Activated CD8-positive, alpha-beta T cell treated with anti-CD3 and anti-CD28 coated beads, Interleukin-2, amount 10 ng/mL, durations not matched to agents 7 days and 5 days (primary cell): Measurements from ENCODE around the gene TBX15. TPM values are rescaled to one million over a fixed set of nuclear protein-coding genes. Genes with fewer than 3 reads are reported as not detected.
"Not testable (repeated sequence)": the region's sequence is repeated elsewhere in the genome, so short reads cannot be mapped to it uniquely, and the experiment has no call there.

Experiments
- ATAC-seq: fragments of 150-1000 bp; cut with Tn5 transposase; one replicate; pipeline ENCODE4 v1.10.0; 2021; ENCODE audit warnings: moderate library complexity
- CTCF ChIA-PET: fragments of 350-600 bp; sonication (Branson Sonifier 250); formaldehyde crosslinking; loops from one replicate; lab custom pipeline; 2021; ENCODE audit warnings: antibody characterized with exemption; lab: Charles Lee
- POLR2A ChIA-PET: fragments of 350-600 bp; sonication (Branson Sonifier 250); formaldehyde crosslinking; loops from one replicate; lab custom pipeline; 2021; ENCODE audit warnings: antibody characterized with exemption; lab: Charles Lee
- DNase-seq: peaks from one replicate; pipeline ENCODE4 v3.0.0-alpha.2; 2020
- H3K27ac Mint-ChIP-seq: one replicate; pipeline ENCODE4 v1.8.0; 2021; ENCODE audit warnings: mild to moderate bottlenecking, mixed read lengths
- H3K27me3 Mint-ChIP-seq: one replicate; pipeline ENCODE4 v1.8.0; 2021; ENCODE audit warnings: low read depth, mixed read lengths
- H3K36me3 Mint-ChIP-seq: one replicate; pipeline ENCODE4 v1.8.0; 2021; ENCODE audit warnings: low read depth, mixed read lengths
- H3K4me1 Mint-ChIP-seq: one replicate; pipeline ENCODE4 v1.8.0; 2021; ENCODE audit warnings: low read depth, mixed read lengths
- H3K4me3 Mint-ChIP-seq: one replicate; pipeline ENCODE4 v1.8.0; 2021; ENCODE audit warnings: mild to moderate bottlenecking, mixed read lengths
- H3K9me3 Mint-ChIP-seq: one replicate; pipeline ENCODE4 v1.8.0; 2022; ENCODE audit warnings: mixed read lengths; ENCODE audit not compliant: insufficient read depth
- total RNA-seq, 2 experiments: library from RNA; stranded (reverse); gene quantifications; one replicate each; pipeline ENCODE4 v1.2.3, GENCODE V29; 2021

The TBX15 gene
- total RNA-seq, 2 experiments from 2014 or later: not detected

DNA sequence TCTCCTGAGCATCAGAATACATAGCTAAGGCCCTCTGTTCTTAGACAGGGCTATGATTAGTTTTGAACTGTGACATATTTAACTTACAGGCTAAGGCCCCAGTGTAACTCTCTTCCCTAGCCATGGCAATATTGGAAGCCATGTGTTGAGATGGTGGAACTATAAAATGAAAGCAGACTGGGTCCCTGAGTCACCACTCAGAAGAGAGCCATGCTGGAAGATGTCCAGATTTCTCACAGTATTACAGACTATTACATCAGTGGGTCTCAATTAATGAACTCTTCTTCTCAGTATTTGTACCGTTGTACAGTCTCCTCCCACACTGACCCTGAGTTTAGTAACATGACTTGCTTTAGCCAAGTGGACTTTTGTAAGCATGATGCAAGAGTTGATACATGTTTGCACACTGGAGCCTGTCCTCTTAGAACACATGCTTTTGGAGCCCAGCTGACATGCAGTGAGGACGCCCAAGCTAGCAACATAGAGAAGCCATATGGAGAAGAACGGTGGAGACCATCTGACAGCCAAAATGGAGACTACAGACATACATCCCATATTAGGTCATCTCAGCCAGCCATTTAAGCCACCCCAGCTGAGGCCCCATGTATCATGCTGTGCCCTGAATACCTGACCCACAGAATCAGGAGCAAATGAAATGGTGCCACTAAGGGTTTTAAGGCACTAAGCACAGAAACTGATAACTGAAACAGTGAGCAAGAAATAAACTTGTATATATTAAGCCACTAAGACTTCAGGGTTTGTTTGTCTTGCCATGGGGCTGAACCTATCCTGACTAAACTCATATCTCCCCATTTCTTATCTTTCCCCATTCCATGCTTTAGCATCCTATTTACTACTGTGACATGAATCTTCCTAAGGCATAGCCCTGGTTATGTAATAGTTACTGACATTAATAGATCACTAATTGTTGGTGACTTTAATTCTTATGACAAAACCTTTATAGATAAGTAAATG lies 24.4 kb downstream of the TBX15 start:
- DNase-seq: no peak
- no peaks in the 10 kb centered on the region for H3K4me1 Mint-ChIP-seq
- H3K27me3 Mint-ChIP-seq: no peaks in the 10 kb centered on the region
- ChIA-PET CTCF (no interaction called here), POLR2A (no interaction called here)
- H3K4me3 Mint-ChIP-seq: no peak overlapping the region
- no peaks in the 10 kb centered on the region for H3K9me3 Mint-ChIP-seq
- no peak for ATAC-seq
- H3K36me3 Mint-ChIP-seq: no peaks in the 10 kb centered on the region
- H3K27ac Mint-ChIP-seq: no peak overlapping the region

DNA sequence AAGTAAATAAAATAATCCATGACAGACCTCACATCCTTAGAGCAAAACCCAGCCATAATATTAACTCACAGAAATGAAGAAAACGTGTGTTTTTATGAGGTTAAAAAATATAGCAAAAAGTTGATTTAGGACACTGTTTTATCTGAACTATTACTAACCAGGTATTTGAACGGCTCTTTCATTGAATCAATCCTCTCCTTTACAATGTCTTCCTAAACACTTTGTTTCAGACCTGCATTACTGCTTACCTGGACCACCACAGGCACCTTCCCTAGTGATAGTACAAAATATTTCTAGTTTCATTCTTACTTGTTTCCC lies 25.0 kb downstream of the TBX15 start:
- Mint-ChIP-seq H3K27ac (no peak overlapping the region), H3K9me3 (no peaks in the 10 kb centered on the region), H3K36me3 (no peaks in the 10 kb centered on the region), H3K27me3 (no peaks in the 10 kb centered on the region), H3K4me3 (no peak overlapping the region), H3K4me1 (no peaks in the 10 kb centered on the region)
- ChIA-PET CTCF (no interaction called here), POLR2A (no interaction called here)
- no peak for DNase-seq
- no peak for ATAC-seq

DNA sequence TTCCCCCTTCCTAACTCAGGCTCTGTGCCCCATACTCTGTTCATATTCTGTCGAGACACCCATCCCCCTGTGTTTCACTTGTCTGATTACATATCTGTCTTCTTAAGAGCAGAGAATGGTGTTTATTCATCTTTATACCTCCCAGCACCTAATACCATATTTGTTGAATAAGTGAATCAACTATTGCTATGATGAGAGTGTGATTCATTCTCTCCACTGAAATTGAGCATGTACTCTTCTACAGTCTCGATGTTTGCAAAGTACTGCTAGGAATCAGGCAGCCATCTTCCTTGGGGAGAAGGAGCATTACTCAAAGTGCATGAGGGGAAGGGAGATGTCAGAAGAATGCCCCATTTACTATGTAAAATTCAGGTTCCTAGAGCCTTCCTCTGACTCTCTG lies 27.0 kb downstream of the TBX15 start:
- H3K27ac Mint-ChIP-seq: no peak overlapping the region
- CTCF ChIA-PET: no interaction called here
- H3K9me3 Mint-ChIP-seq: peaks cover 2% of the 10 kb centered on the region
- H3K4me1 Mint-ChIP-seq: no peaks in the 10 kb centered on the region
- H3K36me3 Mint-ChIP-seq: no peaks in the 10 kb centered on the region
- H3K27me3 Mint-ChIP-seq: no peaks in the 10 kb centered on the region
- no peak for DNase-seq
- POLR2A ChIA-PET: no interaction called here
- no peak overlapping the region for H3K4me3 Mint-ChIP-seq
- no peak for ATAC-seq

GRCh38 chr1:118960567-118961136 lies 27.5 kb downstream of the TBX15 start:
- H3K36me3 Mint-ChIP-seq: no peaks in the 10 kb centered on the region
- ChIA-PET POLR2A (no interaction called here), CTCF (no interaction called here)
- no peak overlapping the region for H3K27ac Mint-ChIP-seq
- DNase-seq (no peak), ATAC-seq (no peak)
- peaks cover 7% of the 10 kb centered on the region for H3K9me3 Mint-ChIP-seq
- no peaks in the 10 kb centered on the region for H3K4me1 Mint-ChIP-seq
- no peak overlapping the region for H3K4me3 Mint-ChIP-seq
- H3K27me3 Mint-ChIP-seq: no peaks in the 10 kb centered on the region

GRCh38 chr1:118960026-118960561 lies 28.0 kb downstream of the TBX15 start:
- Mint-ChIP-seq H3K36me3 (no peaks in the 10 kb centered on the region), H3K4me3 (no peak overlapping the region), H3K27ac (no peak overlapping the region), H3K4me1 (no peaks in the 10 kb centered on the region), H3K27me3 (no peaks in the 10 kb centered on the region), H3K9me3 (peaks cover 7% of the 10 kb centered on the region)
- ATAC-seq (no peak), DNase-seq (no peak)
- ChIA-PET CTCF (no interaction called here), POLR2A (no interaction called here)

DNA sequence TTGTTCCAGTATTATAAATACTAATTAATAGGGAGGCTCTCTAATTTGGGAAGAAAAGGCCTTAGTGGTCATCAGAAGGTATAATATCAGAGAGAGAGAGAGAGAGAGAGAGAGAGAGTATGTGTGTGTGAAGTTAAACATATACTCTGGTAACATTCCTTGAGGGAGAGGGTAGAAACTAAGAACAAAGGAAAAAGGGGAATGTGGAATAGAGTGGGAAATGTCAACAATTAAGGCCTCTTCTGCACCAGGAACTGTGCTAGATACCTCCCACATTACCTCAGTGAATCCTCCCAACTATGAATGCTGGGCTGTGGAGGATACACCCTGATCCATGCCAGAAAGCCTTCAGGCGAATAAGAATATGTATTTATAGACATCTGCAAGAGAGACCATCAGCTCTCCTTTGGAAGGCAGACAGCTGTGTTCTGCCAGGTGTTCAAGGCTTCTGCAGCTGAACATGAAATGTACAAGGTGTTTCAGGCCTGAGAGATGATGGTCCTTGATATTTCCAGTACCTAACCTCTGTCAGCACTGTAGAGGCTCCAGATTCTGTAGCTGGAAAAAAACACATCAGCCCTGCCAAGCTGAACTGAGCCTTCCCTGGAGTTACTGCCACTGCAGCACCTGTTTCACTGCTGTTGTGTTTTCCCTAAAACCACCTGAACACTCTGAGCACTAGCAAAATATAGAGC lies 29.1 kb downstream of the TBX15 start:
- Mint-ChIP-seq H3K4me3 (no peak overlapping the region), H3K9me3 (peaks cover 7% of the 10 kb centered on the region), H3K27ac (no peak overlapping the region), H3K4me1 (no peaks in the 10 kb centered on the region), H3K36me3 (no peaks in the 10 kb centered on the region), H3K27me3 (no peaks in the 10 kb centered on the region)
- POLR2A ChIA-PET: no interaction called here
- no peak for DNase-seq
- ATAC-seq: no peak
- CTCF ChIA-PET: no interaction called here

DNA sequence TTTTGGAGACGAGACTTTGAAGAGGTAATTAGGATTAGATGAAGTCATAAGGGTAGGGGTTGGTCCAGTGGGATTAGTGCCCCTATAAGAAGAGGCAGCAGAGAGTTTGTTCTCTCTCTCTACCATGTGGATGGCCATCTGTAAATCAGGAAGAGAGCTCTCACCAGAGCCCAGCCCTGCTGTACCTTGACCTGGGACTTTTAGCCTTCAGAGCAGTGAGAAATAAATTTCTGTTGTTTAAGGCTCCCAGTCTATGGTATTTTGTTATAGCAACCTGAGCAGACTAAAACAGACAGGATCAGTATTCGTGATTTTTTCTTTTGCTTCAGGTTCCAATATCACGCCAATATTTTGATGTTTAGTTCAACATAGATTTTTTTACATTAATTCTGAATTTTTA lies 30.0 kb downstream of the TBX15 start:
- no peaks in the 10 kb centered on the region for H3K4me1 Mint-ChIP-seq
- no peaks in the 10 kb centered on the region for H3K27me3 Mint-ChIP-seq
- DNase-seq (no peak), ATAC-seq (no peak)
- ChIA-PET CTCF (no interaction called here), POLR2A (no interaction called here)
- H3K36me3 Mint-ChIP-seq: no peaks in the 10 kb centered on the region
- no peak overlapping the region for H3K27ac Mint-ChIP-seq
- no peak overlapping the region for H3K4me3 Mint-ChIP-seq
- peaks cover 7% of the 10 kb centered on the region for H3K9me3 Mint-ChIP-seq

- H3K27me3 Mint-ChIP-seq, H3K36me3 Mint-ChIP-seq, H3K4me1 Mint-ChIP-seq, H3K9me3 Mint-ChIP-seq, H3K4me3 Mint-ChIP-seq, DNase-seq, ATAC-seq, H3K27ac Mint-ChIP-seq, POLR2A ChIA-PET, CTCF ChIA-PET: not testable (repeated sequence)
Measured at GRCh38 chr1:118957579-118957978, 30.6 kb downstream of the TBX15 start.

- Mint-ChIP-seq H3K4me1 (no peaks in the 10 kb centered on the region), H3K27ac (no peak overlapping the region), H3K9me3 (peaks cover 7% of the 10 kb centered on the region), H3K36me3 (no peaks in the 10 kb centered on the region), H3K27me3 (no peaks in the 10 kb centered on the region), H3K4me3 (no peak overlapping the region)
- ATAC-seq: no peak
- ChIA-PET CTCF (no interaction called here), POLR2A (no interaction called here)
- DNase-seq: no peak
Measured at GRCh38 chr1:118954301-118954905, 33.7 kb downstream of the TBX15 start.

DNA sequence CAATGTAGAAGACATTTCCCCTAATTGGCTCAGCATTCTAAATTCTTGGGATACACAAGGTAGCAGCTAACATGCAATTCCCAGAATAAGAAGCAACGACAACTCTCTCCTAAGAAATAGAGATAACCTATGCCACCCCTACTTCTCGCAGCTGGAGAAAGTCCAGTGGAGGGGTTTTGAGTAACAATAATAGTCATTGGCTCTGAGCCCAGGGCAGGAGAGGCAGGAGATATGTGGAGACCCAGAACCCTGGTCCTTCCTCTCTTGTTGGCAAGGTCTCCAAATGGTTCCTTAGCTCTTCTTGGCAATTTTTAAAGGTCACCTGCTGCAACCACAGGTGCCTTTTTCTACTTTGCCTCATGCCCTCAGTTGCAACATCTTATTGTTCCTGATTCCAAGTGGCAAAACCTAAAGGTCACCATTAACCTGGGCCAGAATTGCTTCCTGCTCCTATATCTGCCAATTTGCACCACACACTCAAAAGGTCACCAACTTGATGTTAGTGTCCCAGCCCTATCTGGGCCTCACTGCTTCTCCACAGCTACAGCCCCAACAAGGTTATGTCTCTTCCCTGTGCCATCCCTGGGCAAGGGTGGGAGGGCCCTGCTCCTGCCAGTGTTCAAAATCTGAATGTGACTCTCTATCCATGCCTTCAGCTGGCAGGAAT lies 36.7 kb downstream of the TBX15 start:
- H3K36me3 Mint-ChIP-seq: no peaks in the 10 kb centered on the region
- H3K9me3 Mint-ChIP-seq: peaks cover 7% of the 10 kb centered on the region
- ATAC-seq (no peak), DNase-seq (no peak)
- H3K4me1 Mint-ChIP-seq: no peaks in the 10 kb centered on the region
- no peaks in the 10 kb centered on the region for H3K27me3 Mint-ChIP-seq
- ChIA-PET CTCF (interaction anchor here (0.6 kb wide), 1 partner anchor 538 kb away, joined by 3 read pairs; no protein-coding TSS in a partner anchor), POLR2A (no interaction called here)
- H3K27ac Mint-ChIP-seq: no peak overlapping the region
- H3K4me3 Mint-ChIP-seq: no peak overlapping the region

DNA sequence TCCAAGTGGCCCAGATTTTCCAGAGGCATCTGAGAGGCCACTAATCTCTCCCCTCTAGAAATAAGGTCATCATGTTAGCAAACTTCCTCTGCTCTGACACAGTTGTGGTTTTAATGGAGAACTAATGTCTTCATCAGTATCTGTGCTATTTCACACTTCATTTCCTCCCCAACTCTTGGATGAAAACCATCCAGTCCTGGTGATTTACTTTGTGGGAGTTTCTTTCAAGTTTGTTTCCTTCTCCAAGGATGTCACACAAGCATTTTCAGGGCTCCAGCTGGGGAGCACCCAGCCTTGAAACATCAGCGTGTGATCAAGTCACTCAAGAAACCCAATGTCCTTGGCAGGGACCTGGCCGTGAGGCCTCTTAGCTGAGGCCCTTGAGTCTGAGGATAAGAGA lies 38.8 kb downstream of the TBX15 start:
- H3K27me3 Mint-ChIP-seq: no peaks in the 10 kb centered on the region
- ChIA-PET POLR2A (no interaction called here), CTCF (no interaction called here)

More for the DNA sequence above, 38.8 kb downstream of the TBX15 start:
- no peak overlapping the region for H3K4me3 Mint-ChIP-seq
- no peaks in the 10 kb centered on the region for H3K36me3 Mint-ChIP-seq
- H3K9me3 Mint-ChIP-seq: no peaks in the 10 kb centered on the region
- H3K27ac Mint-ChIP-seq: no peak overlapping the region
- no peaks in the 10 kb centered on the region for H3K4me1 Mint-ChIP-seq
- ATAC-seq: no peak
- no peak for DNase-seq
